Umbilical cord (tissue), 1 donor: ENCODE results near the gene ZNF655. TPM values are rescaled to one million over a fixed set of nuclear protein-coding genes. Genes with fewer than 3 reads are reported as not detected.

Experiments used
- total RNA-seq: library from RNA; depleted of rRNA; stranded (reverse); fragments of >200 nt; gene quantifications from one replicate; pipeline ENCODE4 v1.2.3, GENCODE V29; 2014; ENCODE audit warnings: low replicate concordance; ENCODE audit not compliant: insufficient read depth

ZNF655 gene
- total RNA-seq, 1 donor from 2014 or later = 86.2 TPM

Other genes starting within 250 kb of the ZNF655 start
- 54.4 TPM for gene ARPC1A, start 232.7 kb upstream of the ZNF655 start, total RNA-seq
- gene ARPC1B, start 183.9 kb upstream of the ZNF655 start, total RNA-seq = 45.7 TPM
- gene PDAP1, start 150.0 kb upstream of the ZNF655 start, total RNA-seq = 29.6 TPM
- 127 TPM for gene BUD31, start 149.7 kb upstream of the ZNF655 start, total RNA-seq
- gene PTCD1, start 119.8 kb upstream of the ZNF655 start, total RNA-seq = 9.6 TPM
- gene CPSF4, start 119.7 kb upstream of the ZNF655 start, total RNA-seq = 16.1 TPM
- gene ATP5MF, start 92.5 kb upstream of the ZNF655 start, total RNA-seq = 39.7 TPM
- gene ZNF789, start 85.8 kb upstream of the ZNF655 start, total RNA-seq = 8.9 TPM
- gene ZNF394, start 58.4 kb upstream of the ZNF655 start, total RNA-seq = 35.6 TPM
- gene ZKSCAN5, start 54.0 kb upstream of the ZNF655 start, total RNA-seq = 14.4 TPM
- gene FAM200A, start 6.5 kb upstream of the ZNF655 start, total RNA-seq = 8.4 TPM
- not detected for gene TMEM225B, start 39.6 kb downstream of the ZNF655 start, total RNA-seq
- 10.6 TPM for gene ZSCAN25, start 58.3 kb downstream of the ZNF655 start, total RNA-seq
- 25.8 TPM for gene CYP3A5, start 121.4 kb downstream of the ZNF655 start, total RNA-seq
- 1.2 TPM for gene CYP3A7, start 176.6 kb downstream of the ZNF655 start, total RNA-seq
- 0.72 TPM for gene CYP3A4, start 225.5 kb downstream of the ZNF655 start, total RNA-seq